ACC112 (cell line): ENCODE results near the gene PAAF1.

ENCODE experiments used
- H2AFZ ChIP-seq: fragments of 200-600 bp; sonication (generic); one replicate; pipeline ENCODE4 v1.6.0; 2017; ENCODE audit warnings: antibody characterized with exemption, low read length; ENCODE audit not compliant: unreplicated experiment
- H3K27ac ChIP-seq: fragments of 200-600 bp; sonication (generic); 2 replicates; pipeline ENCODE4 v1.5.1; 2014; ENCODE audit warnings: low read depth, mild to moderate bottlenecking, antibody characterized with exemption, low read length, moderate library complexity
- H3K27me3 ChIP-seq: fragments of 200-600 bp; sonication (generic); 2 replicates; pipeline ENCODE4 v1.6.1; 2014; ENCODE audit warnings: mild to moderate bottlenecking, antibody characterized with exemption, low read length, moderate library complexity, mixed read lengths; ENCODE audit not compliant: insufficient read depth
- H3K36me3 ChIP-seq: fragments of 200-600 bp; sonication (generic); 2 replicates; pipeline ENCODE4 v1.6.1; 2016; ENCODE audit warnings: mild to moderate bottlenecking, antibody characterized with exemption, low read length, moderate library complexity, mixed read lengths; ENCODE audit not compliant: insufficient read depth
- H3K4me1 ChIP-seq: fragments of 200-600 bp; sonication (generic); one replicate; pipeline ENCODE4 v1.6.1; 2016; ENCODE audit warnings: low read length, mixed read lengths; ENCODE audit not compliant: insufficient read depth, unreplicated experiment, control insufficient read depth
- H3K4me3 ChIP-seq: fragments of 200-600 bp; sonication (generic); 2 replicates; pipeline ENCODE4 v1.5.1; 2014; ENCODE audit warnings: mild to moderate bottlenecking, low read depth, low read length
- H3K79me2 ChIP-seq: fragments of 200-600 bp; sonication (generic); one replicate; pipeline ENCODE4 v1.6.0; 2016; ENCODE audit warnings: low read length; ENCODE audit not compliant: control insufficient read depth, unreplicated experiment, insufficient read depth

Gene PAAF1

DNA sequence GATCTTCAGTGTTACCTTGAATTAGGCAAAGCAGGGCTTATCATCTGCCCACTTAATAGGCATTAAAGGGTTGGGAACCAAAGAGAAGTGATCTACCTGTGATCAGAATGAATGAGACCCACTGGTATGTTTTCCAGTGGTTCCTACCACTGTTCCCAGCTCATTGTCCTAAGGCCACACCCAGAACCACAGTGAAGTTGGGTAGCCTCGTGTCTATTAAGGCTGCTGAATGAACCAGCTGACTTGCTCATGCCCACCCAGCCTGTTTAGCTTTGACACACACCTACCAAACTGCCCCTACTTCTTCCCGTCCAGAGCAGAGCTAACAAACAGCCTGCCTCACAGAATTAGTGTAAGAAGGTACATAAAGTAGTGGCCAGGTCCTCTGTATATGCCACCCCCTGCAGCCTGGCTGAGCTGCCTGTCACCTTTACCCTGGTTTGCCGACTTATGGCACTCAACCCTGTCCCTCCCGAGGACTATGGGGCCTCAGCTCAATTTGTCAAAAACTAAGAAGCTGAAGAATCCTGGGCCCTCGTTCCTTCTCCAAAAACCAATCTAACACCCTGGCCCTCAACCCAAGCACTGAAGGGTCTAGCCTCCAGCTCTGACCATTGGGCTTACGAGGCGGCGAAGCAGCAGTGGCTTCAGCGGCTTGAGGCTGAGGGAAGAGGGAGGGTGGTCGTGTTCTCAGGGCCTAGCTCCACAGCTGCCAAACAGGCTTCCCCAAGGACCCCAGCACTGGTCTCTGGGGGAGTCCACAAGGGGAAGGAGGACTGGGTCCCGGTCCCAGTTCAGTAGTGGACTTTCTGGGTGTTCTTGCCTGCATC, 96.0 kb downstream of the PAAF1 start:
- no peak overlapping the region for H2AFZ ChIP-seq
- peaks cover 3% of the 10 kb centered on the region for H3K4me1 ChIP-seq
- no peaks in the 10 kb centered on the region for H3K79me2 ChIP-seq
- H3K27ac ChIP-seq, result no peak overlapping the region
- no peaks in the 10 kb centered on the region for H3K36me3 ChIP-seq
- H3K4me3 ChIP-seq, result no peak overlapping the region
- H3K27me3 ChIP-seq, result no peaks in the 10 kb centered on the region

DNA sequence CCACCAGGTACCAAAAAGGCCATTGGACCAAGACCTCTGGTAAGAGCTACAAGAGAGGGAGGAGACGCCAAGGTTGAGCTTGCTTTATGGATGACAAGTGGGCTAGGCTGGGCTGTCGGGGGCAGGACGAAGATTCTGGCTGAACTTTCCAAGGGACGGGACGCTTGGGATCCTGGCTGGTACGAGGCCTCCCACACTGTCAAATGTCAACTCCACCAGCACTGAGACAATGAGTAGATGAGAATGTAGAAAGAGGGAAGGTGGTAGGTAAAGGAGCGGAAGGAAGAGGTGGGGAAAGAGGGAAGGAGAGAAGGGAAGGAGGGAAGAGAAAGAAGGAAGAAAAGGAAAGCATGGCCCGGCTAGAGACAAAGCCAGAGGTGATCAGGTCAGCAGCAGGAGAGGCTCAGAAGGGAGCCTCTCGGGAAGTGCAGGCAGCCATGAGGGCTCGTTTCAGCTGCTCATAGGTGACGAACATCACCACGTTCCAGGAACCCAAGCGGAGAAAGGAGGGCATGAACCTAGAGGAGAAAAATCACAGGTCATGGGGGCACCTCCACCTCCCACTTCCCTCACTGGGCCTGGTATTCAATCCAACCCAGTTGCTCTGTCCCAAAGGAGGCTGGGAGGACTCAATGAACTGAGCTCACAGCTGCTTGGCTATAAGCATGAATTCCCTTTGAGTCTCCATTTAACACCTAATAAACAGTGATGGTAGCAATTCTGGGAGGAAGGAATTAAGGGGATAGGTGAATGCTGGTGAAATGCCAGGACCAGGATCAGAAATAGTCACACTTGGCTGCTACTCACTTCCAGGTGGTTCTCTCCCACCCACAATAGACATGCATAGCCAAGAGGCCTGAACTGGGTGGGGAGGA, 98.0 kb downstream of the PAAF1 start:
- Histone ChIP-seq H3K36me3 (no peaks in the 10 kb centered on the region), H3K27ac (no peak overlapping the region)

DNA sequence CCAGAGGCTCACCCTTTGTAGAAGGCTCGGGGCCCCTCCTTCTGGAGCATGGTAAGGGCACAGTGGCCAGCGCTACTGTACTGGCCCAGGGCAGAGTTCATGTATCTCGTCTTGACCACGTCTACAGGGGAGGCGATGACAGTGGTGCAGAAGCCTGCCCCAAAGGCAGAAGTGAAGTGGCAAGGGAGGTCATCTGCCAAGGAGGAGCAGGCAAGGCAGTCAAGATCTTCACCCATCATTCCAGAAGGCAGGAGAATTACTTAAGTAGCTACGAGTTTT, 98.6 kb downstream of the PAAF1 start:
- no peaks in the 10 kb centered on the region for H3K36me3 ChIP-seq
- H3K27ac ChIP-seq, result no peak overlapping the region
- H3K27me3 ChIP-seq, result no peaks in the 10 kb centered on the region
- H3K4me1 ChIP-seq, result peaks cover 3% of the 10 kb centered on the region
- no peak overlapping the region for H2AFZ ChIP-seq
- no peaks in the 10 kb centered on the region for H3K79me2 ChIP-seq
- H3K4me3 ChIP-seq, result no peak overlapping the region

More for the DNA sequence above, 98.0 kb downstream of the PAAF1 start:
- Histone ChIP-seq H3K79me2 (no peaks in the 10 kb centered on the region), H3K4me1 (peaks cover 3% of the 10 kb centered on the region), H3K27me3 (no peaks in the 10 kb centered on the region), H3K4me3 (no peak overlapping the region), H2AFZ (no peak overlapping the region)

DNA sequence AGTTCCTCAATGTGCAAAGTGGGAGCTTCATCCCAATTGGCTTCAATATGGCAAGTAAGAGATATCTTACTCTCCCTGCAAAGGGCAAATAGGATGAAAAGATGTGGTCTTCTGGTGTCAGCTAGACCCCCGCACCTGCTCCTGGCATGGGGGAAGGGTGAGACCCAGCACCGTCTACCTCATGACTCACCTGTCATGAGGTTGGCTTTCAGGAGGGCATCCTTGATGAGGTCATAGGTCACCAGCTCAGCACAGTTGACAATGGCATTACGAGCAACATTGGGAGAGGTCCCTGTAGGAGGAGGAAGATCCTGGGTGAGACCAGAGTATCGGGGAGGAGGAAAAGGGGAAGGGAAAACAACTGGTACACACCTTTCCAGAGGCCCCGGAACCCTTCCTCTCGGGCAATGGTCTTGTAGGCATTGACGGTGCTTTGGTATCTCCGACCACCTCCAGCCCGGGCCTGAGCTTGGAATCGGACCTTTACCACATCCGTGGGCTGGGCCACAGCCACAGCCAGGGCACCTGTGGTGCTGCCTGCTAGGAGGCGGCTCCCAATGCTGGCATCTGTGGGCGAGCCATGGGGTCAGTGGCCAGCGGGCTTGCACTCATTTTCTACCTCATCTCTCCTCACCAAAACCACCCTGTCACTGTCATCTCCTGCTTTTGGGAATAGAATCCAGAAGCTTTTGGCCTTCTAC, 99.8 kb downstream of the PAAF1 start:
- Histone ChIP-seq H3K27ac (no peak overlapping the region), H3K27me3 (no peaks in the 10 kb centered on the region), H3K4me3 (no peak overlapping the region), H3K36me3 (no peaks in the 10 kb centered on the region), H3K4me1 (peaks cover 3% of the 10 kb centered on the region), H3K79me2 (no peaks in the 10 kb centered on the region), H2AFZ (no peak overlapping the region)

DNA sequence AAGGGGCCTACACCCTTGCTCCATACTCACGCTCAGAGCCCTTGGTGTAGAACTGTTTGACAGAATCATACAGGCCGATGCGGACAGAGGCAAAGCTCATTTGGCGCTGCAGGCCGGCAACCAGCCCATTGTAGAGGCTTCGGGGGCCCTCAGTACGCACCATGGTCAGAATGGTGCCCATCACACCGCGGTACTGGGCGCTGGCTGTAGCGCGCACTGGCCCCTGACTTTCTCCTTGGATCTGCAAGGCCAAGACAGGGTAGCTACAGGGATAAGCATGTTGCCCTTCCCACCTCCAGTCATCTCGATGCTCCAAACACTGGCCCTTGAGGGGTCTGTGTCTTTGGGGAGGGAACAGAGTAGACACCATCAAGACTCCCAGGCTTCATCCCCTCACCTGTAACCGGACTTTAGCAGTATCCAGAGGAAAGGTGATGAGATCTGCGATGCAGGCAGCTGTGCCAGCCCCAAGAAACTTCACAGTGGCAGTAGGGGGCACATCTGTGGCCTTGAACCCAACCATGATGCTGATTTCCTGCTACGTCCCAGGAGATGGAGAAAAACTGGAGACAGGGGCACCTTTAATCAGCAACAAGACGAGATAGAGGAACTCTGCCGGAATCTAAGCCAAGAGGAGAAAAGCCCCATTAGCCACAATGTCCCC, 101.2 kb downstream of the PAAF1 start:
- Histone ChIP-seq H3K27ac (no peak overlapping the region), H3K36me3 (no peaks in the 10 kb centered on the region), H3K27me3 (no peaks in the 10 kb centered on the region), H3K4me3 (no peak overlapping the region), H3K4me1 (peaks cover 3% of the 10 kb centered on the region), H3K79me2 (no peaks in the 10 kb centered on the region), H2AFZ (no peak overlapping the region)

DNA sequence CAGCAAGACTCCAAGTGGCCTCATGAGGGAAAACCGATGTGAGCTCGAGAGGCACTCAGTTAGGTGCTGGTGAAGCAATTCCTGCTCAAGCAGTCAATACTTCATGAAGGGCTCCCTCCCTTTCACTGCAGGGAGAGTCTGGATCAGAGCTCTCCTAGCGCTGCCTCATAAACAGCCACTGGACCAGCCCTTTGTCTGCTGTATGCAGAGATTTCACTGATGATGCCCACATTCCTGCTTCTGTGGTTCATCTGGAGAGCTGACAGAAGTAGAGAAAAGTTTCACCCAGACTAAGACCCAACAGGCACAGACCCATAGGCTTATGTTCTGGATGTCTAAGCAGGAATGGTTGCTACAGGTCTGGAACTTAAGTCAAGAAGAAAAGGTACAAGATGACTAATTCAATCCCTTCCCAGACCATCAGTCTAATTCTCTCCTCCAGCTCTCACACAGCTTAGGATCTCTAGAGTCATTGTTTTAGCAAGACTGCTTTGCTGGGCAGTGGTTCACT, 101.8 kb downstream of the PAAF1 start:
- peaks cover 3% of the 10 kb centered on the region for H3K4me1 ChIP-seq
- no peak overlapping the region for H3K27ac ChIP-seq
- no peak overlapping the region for H2AFZ ChIP-seq
- H3K79me2 ChIP-seq, result no peaks in the 10 kb centered on the region
- H3K4me3 ChIP-seq, result no peak overlapping the region
- no peaks in the 10 kb centered on the region for H3K36me3 ChIP-seq
- H3K27me3 ChIP-seq, result no peaks in the 10 kb centered on the region

DNA sequence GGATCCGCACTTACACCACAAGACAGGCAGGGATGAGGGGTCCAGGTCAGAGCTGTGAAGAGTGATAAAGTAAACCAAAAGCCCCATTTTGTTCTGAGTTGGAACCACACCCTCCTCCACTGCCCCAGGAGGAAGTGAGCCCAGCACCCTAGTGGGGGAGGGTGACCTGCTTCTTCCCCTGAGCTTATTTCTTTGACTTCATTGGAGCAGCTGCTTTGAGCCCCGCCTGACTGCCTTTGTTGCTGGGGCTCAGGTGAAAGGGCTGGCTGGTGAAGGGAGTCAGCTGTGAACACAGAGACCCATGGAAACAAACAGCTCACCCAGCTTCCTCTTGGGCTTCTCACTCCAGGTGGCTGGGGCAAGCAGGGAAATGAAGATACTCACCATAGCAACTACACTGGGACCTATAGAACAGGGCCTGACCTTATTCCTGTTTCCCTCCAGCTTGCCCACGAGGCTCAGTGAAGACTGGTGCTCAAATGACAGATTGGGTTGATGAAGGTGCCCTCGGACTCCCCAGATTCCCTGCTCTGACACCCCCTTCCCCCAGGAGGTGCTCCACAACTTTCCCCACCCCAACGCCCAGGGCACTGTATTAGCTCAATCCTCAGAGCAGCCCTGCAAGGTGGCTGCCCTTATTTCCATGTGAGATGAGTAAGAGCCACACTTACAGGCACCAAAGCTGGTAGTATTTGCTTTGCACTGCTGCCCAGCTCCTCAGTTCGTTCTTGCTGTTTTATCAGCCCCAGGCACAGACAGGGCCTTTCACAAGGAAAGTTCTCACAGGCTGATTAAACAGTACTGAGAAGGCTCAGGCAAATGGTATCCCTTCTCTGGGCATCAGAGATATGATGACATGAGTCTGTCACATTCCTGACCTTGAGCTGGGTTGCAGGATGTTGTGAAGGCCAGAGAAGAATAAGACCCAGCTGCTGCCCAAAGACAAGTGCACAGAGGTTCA, 103.5 kb downstream of the PAAF1 start:
- Histone ChIP-seq H2AFZ (no peak overlapping the region), H3K4me3 (no peak overlapping the region), H3K36me3 (no peaks in the 10 kb centered on the region), H3K27ac (no peak overlapping the region), H3K79me2 (no peaks in the 10 kb centered on the region), H3K27me3 (no peaks in the 10 kb centered on the region), H3K4me1 (no peaks in the 10 kb centered on the region)
